Measurements from ENCODE around the gene TMBIM1.

GRCh38 chr2:218284106-218284811, 8.0 kb downstream of the TMBIM1 start:
- TF ChIP-seq CTCF (IDR thresholded peaks at IDR 0.05) (no peak), POLR2AphosphoS5 (IDR thresholded peaks at IDR 0.05; ENCODE audit: low read depth, low read length) (no peak), SIN3A (IDR thresholded peaks at IDR 0.05; ENCODE audit: borderline replicate concordance, insufficient read depth, low read depth, low read length) (no peak), REST (IDR thresholded peaks at IDR 0.05; ENCODE audit: insufficient read depth in 1 of 2, low read depth in 2 of 2, low read length in 1 of 2) (no peak), TCF7L2 (IDR thresholded peaks at IDR 0.05; ENCODE audit: low read depth, low read length) (no peak)
